Measurements from ENCODE around the gene KDM2A.
A peak's percentile ranks its signal among the peaks of the same experiment; 100 is the strongest.

Gene KDM2A

GRCh38 chr11:67300256-67300755 lies 181.2 kb downstream of the KDM2A start:
- DNase-seq (ENCODE audit: low read depth): no peak
- H3K4me3 ChIP-seq (ENCODE audit: low read depth, low read length): no peak overlapping the region
- TF ChIP-seq, protein P1, sequence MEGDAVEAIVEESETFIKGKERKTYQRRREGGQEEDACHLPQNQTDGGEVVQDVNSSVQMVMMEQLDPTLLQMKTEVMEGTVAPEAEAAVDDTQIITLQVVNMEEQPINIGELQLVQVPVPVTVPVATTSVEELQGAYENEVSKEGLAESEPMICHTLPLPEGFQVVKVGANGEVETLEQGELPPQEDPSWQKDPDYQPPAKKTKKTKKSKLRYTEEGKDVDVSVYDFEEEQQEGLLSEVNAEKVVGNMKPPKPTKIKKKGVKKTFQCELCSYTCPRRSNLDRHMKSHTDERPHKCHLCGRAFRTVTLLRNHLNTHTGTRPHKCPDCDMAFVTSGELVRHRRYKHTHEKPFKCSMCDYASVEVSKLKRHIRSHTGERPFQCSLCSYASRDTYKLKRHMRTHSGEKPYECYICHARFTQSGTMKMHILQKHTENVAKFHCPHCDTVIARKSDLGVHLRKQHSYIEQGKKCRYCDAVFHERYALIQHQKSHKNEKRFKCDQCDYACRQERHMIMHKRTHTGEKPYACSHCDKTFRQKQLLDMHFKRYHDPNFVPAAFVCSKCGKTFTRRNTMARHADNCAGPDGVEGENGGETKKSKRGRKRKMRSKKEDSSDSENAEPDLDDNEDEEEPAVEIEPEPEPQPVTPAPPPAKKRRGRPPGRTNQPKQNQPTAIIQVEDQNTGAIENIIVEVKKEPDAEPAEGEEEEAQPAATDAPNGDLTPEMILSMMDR (IDR thresholded peaks at IDR 0.05; ENCODE audit: low read depth, low read length): no peak
- TF ChIP-seq, protein P2, sequence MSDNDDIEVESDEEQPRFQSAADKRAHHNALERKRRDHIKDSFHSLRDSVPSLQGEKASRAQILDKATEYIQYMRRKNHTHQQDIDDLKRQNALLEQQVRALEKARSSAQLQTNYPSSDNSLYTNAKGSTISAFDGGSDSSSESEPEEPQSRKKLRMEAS (IDR thresholded peaks at IDR 0.05; ENCODE audit: low read depth, low read length): no peak
- no peak; the same call in 1 of the 2 replicates for TF ChIP-seq MYC (IDR thresholded peaks at IDR 0.05; ENCODE audit: low read depth, low read length)
- TF ChIP-seq POLR2A (IDR thresholded peaks at IDR 0.05; ENCODE audit: extremely low read depth, insufficient read length): no peak

DNA sequence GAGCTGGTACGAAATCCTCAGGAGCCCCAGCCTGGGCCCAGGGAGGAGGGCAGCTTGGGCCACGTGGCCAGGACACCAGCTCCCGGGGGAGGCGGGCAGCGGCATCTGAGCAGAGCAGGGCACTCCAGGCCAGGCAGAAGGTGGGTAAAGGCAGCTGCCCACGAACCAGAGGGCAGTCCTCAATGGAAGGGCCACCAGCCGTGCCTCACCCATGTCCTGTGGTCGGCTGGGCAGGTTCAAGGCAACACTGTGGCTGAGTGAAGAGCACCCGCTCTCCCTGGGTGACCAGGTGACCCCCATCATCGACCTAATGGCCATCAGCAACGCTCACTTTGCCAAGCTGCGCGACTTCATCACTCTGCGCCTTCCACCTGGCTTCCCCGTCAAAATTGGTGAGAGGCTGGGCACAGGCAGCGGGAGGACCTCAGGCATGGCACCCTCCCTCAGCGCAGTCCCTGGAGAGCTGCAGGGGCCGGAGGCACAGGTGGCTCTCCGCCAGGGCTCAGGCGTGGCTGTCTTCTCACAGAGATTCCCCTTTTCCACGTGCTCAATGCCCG lies 181.8 kb downstream of the KDM2A start:
- TF ChIP-seq POLR2A (IDR thresholded peaks at IDR 0.05; ENCODE audit: extremely low read depth, insufficient read length): no peak
- TF ChIP-seq MYC (IDR thresholded peaks at IDR 0.05; ENCODE audit: low read depth, low read length): no peak
- TF ChIP-seq, protein P2 (IDR thresholded peaks at IDR 0.05; ENCODE audit: low read depth, low read length): no peak
- TF ChIP-seq, protein P1 (IDR thresholded peaks at IDR 0.05; ENCODE audit: low read depth, low read length): no peak
- DNase-seq (ENCODE audit: low read depth): peak; percentile 8

DNA sequence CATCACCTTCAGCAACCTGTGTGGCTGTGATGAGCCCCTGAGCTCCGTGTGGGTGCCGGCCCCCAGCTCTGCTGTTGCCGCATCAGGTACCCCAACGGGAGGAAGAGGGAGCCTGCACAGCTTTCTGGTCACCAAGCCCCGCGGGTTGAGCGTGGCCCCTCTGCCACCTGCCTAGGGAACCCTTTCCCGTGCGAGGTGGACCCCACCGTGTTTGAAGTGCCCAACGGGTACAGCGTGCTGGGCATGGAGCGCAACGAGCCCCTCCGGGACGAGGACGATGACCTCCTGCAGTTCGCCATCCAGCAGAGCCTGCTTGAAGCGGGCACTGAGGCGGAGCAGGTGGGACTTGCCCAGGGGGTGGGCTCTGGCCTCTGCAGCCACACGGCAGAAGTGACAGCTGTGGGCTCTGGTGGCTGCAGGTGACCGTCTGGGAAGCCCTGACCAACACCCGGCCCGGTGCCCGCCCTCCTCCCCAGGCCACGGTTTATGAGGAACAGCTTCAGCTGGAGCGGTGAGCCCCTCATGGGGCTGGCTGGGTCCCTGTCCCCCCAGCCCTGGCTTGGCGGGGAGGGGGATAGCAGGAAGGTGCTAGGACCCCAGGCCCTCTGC lies 182.4 kb downstream of the KDM2A start:
- H3K4me3 ChIP-seq (ENCODE audit: low read depth, low read length): no peak overlapping the region
- TF ChIP-seq, protein P1 (IDR thresholded peaks at IDR 0.05; ENCODE audit: low read depth, low read length): no peak
- TF ChIP-seq POLR2A (IDR thresholded peaks at IDR 0.05; ENCODE audit: extremely low read depth, insufficient read length): peak; percentile 14
- DNase-seq (ENCODE audit: low read depth): peak; percentile 12

More for the DNA sequence above, 181.8 kb downstream of the KDM2A start:
- no peak overlapping the region for H3K4me3 ChIP-seq (ENCODE audit: low read depth, low read length)

DNA sequence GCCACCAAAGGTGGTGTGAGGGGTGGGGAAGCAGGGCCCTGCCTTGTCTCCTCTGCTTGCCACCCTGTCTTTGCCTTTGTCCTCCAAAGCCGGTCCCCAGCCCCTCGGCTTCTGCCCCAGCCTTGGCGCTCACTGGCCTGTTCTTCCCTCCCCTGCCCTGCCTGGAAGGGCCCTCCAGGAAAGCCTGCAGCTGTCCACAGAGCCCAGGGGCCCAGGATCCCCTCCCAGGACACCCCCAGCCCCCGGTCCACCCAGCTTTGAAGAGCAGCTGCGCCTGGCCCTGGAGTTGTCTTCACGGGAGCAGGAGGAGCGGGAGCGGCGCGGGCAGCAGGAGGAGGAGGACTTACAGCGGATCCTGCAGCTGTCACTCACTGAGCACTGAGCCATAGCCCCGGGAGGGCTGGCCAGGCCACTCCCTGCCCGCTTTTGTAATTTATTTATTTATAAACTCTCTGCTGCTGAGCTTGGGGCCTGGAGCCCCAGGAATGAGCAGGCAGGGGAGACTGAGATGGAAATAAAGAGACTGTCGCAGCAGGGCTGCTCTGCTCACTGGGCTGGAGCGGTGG lies 183.0 kb downstream of the KDM2A start:
- TF ChIP-seq, protein P1 (IDR thresholded peaks at IDR 0.05; ENCODE audit: low read depth, low read length): no peak
- TF ChIP-seq MYC (IDR thresholded peaks at IDR 0.05; ENCODE audit: low read depth, low read length) (no peak), POLR2A (IDR thresholded peaks at IDR 0.05; ENCODE audit: extremely low read depth, insufficient read length) (peak; percentile 7)
- TF ChIP-seq, protein P2 (IDR thresholded peaks at IDR 0.05; ENCODE audit: low read depth, low read length): 0 out of 2 replicates have a peak, but pooled peaks have one; percentile 18
- no peak overlapping the region for H3K4me3 ChIP-seq (ENCODE audit: low read depth, low read length)
- peak; percentile 43 for DNase-seq (ENCODE audit: low read depth)

DNA sequence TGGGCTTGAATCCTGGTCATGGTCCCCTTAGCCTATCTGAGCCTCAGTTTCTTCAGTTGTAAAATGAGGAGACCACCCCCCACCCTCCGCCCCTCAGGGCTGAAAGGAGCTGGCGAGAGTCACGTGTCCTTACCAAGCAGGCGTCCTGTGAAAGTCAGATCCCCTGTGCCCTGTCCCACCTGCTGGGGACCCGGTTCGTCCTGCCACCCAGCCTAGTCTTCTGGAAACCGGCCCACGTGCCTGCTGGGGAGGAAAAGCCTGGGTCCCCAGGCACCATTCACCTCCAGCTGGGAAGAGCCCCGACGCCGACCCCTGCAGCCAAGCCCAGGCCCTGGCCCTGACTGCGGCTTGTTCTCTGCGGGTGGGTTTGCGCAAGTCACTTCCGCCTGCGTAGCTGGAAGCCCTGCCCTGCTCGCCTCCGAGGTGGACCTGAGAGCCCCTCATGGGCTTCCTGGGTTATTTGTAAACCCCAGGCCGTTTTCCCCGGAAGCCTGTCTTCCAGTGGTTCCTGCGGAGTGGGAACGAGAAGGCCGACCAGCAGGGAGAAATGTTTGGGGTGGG lies 183.6 kb downstream of the KDM2A start:
- TF ChIP-seq POLR2A (IDR thresholded peaks at IDR 0.05; ENCODE audit: extremely low read depth, insufficient read length) (peak; percentile 48), MYC (IDR thresholded peaks at IDR 0.05; ENCODE audit: low read depth, low read length) (peak; percentile 64)
- TF ChIP-seq, protein P2 (IDR thresholded peaks at IDR 0.05; ENCODE audit: low read depth, low read length): peak; percentile 84
- TF ChIP-seq, protein P1 (IDR thresholded peaks at IDR 0.05; ENCODE audit: low read depth, low read length): no peak
- H3K4me3 ChIP-seq (ENCODE audit: low read depth, low read length): no peak overlapping the region
- DNase-seq (ENCODE audit: low read depth): peak; percentile 72

All from NB4 (cell line).